OCI-LY7 (cell line): Measurements from ENCODE around the gene NPR3. TPM values are rescaled to one million over a fixed set of nuclear protein-coding genes. Genes with fewer than 3 reads are reported as not detected.

ENCODE experiments used
- BruUV-seq: library from RNA; stranded (reverse); fragments of 400-500 nt; replicated peaks from 2 replicates; lab custom pipeline; 2021; lab: Mats Ljungman, UMichigan
- CTCF ChIA-PET: fragments of 300-600 bp; sonication (Branson Sonifier 250); formaldehyde crosslinking; loops from one replicate; lab custom pipeline; 2022; ENCODE audit warnings: antibody characterized with exemption; ENCODE audit not compliant: unreplicated experiment; lab: Charles Lee
- POLR2A ChIA-PET: fragments of 300-600 bp; sonication (Branson Sonifier 250); formaldehyde crosslinking; loops from one replicate; lab custom pipeline; 2022; ENCODE audit warnings: antibody characterized with exemption; lab: Charles Lee
- DNase-seq: peaks from one replicate; pipeline ENCODE4 v3.0.0-alpha.2; 2015; ENCODE audit warnings: low spot score
- H2AFZ ChIP-seq: fragments of 200-600 bp; sonication (generic), shearing (Covaris generic); 2 replicates; pipeline ENCODE4 v1.6.1; 2014; ENCODE audit warnings: mild to moderate bottlenecking, antibody characterized with exemption, low read length, moderate library complexity
- H3K27ac ChIP-seq: fragments of 200-600 bp; sonication (generic); 2 replicates; pipeline ENCODE4 v1.5.1; 2014; ENCODE audit warnings: mixed run types, low read depth, mild to moderate bottlenecking, moderate library complexity, low read length, inconsistent platforms; ENCODE audit not compliant: poor library complexity, severe bottlenecking
- H3K36me3 ChIP-seq: fragments of 200-600 bp; sonication (generic); 2 replicates; pipeline ENCODE4 v1.6.1; 2014; ENCODE audit warnings: mild to moderate bottlenecking, antibody characterized with exemption, low read length, moderate library complexity, mixed read lengths; ENCODE audit not compliant: insufficient read depth
- H3K4me1 ChIP-seq: fragments of 200-600 bp; sonication (generic); 2 replicates; pipeline ENCODE4 v1.5.1; 2014; ENCODE audit warnings: mild to moderate bottlenecking, low read length; ENCODE audit not compliant: insufficient read depth, poor library complexity, severe bottlenecking
- H3K4me2 ChIP-seq: fragments of 200-600 bp; sonication (generic); 2 replicates; pipeline ENCODE4 v1.6.1; 2014; ENCODE audit warnings: mild to moderate bottlenecking, low read length
- H3K4me3 ChIP-seq: fragments of 200-600 bp; sonication (generic); 2 replicates; pipeline ENCODE4 v1.5.1; 2014; ENCODE audit warnings: mild to moderate bottlenecking, low read depth, low read length; ENCODE audit not compliant: poor library complexity, severe bottlenecking
- H3K79me2 ChIP-seq: fragments of 200-600 bp; sonication (generic); 2 replicates; pipeline ENCODE4 v1.6.1; 2016; ENCODE audit warnings: low read depth, mild to moderate bottlenecking, low read length, moderate library complexity, mixed read lengths; ENCODE audit not compliant: insufficient read depth
- H3K9me2 ChIP-seq: fragments of 200-600 bp; sonication (generic); 2 replicates; pipeline ENCODE4 v1.6.1; 2016; ENCODE audit warnings: mild to moderate bottlenecking, low read length, mixed read lengths; ENCODE audit not compliant: insufficient read depth
- H3K9me3 ChIP-seq: fragments of 200-600 bp; sonication (generic); 2 replicates; pipeline ENCODE4 v1.6.1; 2014; ENCODE audit warnings: mild to moderate bottlenecking, mixed run types, low read length, mixed read lengths
- H4K20me1 ChIP-seq: fragments of 200-600 bp; sonication (generic); 2 replicates; pipeline ENCODE4 v1.6.1; 2014; ENCODE audit warnings: mild to moderate bottlenecking, antibody characterized with exemption, low read length, moderate library complexity, mixed read lengths; ENCODE audit not compliant: insufficient read depth
- CTCF ChIP-seq: fragments of 200-600 bp; sonication (generic); conservative IDR thresholded peaks from 2 replicates; pipeline ENCODE4 v1.5.1; 2014; ENCODE audit warnings: mild to moderate bottlenecking, antibody characterized with exemption, low read length, moderate library complexity, mixed read lengths
- EZH2phosphoT487 ChIP-seq: fragments of 200-600 bp; sonication (generic); IDR thresholded peaks from 2 replicates; pipeline ENCODE4 v1.6.1; 2018; ENCODE audit warnings: low read depth, borderline replicate concordance, mild to moderate bottlenecking, mixed run types, antibody characterized with exemption, low read length, moderate library complexity, mixed read lengths
- intact Hi-C: fragments of 100-400 bp; cut with micrococcal nuclease; formaldehyde crosslinking; loops from one replicate; pipeline ENCODE4 v1.10.0; 2022; ENCODE audit not compliant: unreplicated experiment
- total RNA-seq, 2 experiments: library from RNA; depleted of rRNA in 1 of 2; stranded (reverse); fragments of >200 nt in 1 of 2; shearing (Covaris generic) in 1 of 2; gene quantifications; 2 replicates each; pipeline ENCODE4 v1.2.3, GENCODE V29; 2014 to 2022

NPR3 gene
- total RNA-seq, 2 experiments from 2014 or later, result not detected

DNA sequence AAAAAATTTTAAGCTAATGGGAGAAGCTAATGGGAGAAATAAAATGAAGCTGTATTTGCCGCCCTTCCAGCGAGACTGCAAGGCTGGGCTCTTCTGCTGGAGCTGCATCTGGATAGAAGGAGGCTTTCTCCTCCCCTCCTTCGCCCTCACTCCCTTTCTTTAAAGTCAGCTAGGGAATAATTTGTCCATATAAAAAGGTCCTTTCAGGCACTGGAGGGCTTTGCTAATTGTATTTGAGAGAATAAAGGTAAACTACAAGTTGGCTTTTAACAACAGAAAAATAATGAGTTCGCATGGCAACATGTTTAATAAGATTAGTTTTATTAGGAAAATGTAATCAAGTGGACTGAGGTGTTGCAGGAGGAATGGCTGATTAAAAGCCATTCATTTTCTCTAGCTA, 41.3 kb downstream of the NPR3 start:
- H4K20me1 ChIP-seq, result no peaks in the 10 kb centered on the region
- no peaks in the 10 kb centered on the region for H3K79me2 ChIP-seq
- no peak overlapping the region for H3K4me2 ChIP-seq
- no TSS peak for BruUV-seq
- no peak overlapping the region for H3K4me3 ChIP-seq
- H3K9me2 ChIP-seq, result no peaks in the 10 kb centered on the region
- no peak overlapping the region for H2AFZ ChIP-seq
- no peaks in the 10 kb centered on the region for H3K36me3 ChIP-seq
- DNase-seq, result no peak
- TF ChIP-seq CTCF (no peak), EZH2phosphoT487 (no peak)
- H3K9me3 ChIP-seq, result no peaks in the 10 kb centered on the region
- intact Hi-C loops, result no loop called here
- H3K4me1 ChIP-seq, result no peaks in the 10 kb centered on the region
- CTCF ChIA-PET, result no interaction called here
- POLR2A ChIA-PET, result no interaction called here
- H3K27ac ChIP-seq, result no peak overlapping the region

- no peak overlapping the region for H3K27ac ChIP-seq
- no TSS peak for BruUV-seq
- no peaks in the 10 kb centered on the region for H3K9me2 ChIP-seq
- intact Hi-C loops, result no loop called here
- no peaks in the 10 kb centered on the region for H4K20me1 ChIP-seq
- H3K4me2 ChIP-seq, result no peak overlapping the region
- POLR2A ChIA-PET, result interaction anchor here (0.6 to 0.7 kb wide), 2 partner anchors 187 to 1997 kb away, joined by 4 read pairs; no protein-coding TSS in a partner anchor
- H3K4me1 ChIP-seq, result no peaks in the 10 kb centered on the region
- no peak overlapping the region for H3K4me3 ChIP-seq
- H2AFZ ChIP-seq, result no peak overlapping the region
- H3K79me2 ChIP-seq, result no peaks in the 10 kb centered on the region
- TF ChIP-seq EZH2phosphoT487 (no peak), CTCF (no peak)
- no peak for DNase-seq
- CTCF ChIA-PET, result no interaction called here
- no peaks in the 10 kb centered on the region for H3K9me3 ChIP-seq
- no peaks in the 10 kb centered on the region for H3K36me3 ChIP-seq
Observed at GRCh38 chr5:32753051-32753450, 41.9 kb downstream of the NPR3 start.

DNA sequence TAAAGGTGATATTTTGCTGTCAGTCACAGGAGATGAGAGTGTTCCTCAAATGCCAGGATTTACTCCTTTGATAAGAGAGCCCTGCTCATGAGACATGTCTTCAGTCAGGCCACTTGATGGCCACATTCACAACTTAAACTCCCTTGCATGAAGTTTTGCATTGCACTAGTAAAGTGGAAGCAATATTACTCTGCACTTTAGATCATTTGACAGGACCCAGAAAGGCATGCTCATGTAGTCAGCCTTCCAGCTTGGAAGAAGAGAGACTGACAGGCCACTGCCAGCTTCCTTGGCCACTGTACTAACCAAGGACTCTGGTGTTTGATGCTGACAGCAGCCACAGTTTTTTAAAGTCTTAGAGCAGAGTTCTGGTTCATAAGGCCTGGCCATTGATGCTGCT, 42.6 kb downstream of the NPR3 start:
- no peak overlapping the region for H2AFZ ChIP-seq
- no peaks in the 10 kb centered on the region for H3K9me3 ChIP-seq
- no peak for DNase-seq
- H4K20me1 ChIP-seq, result no peaks in the 10 kb centered on the region
- H3K4me1 ChIP-seq, result no peaks in the 10 kb centered on the region
- CTCF ChIA-PET, result no interaction called here
- POLR2A ChIA-PET, result interaction anchor here (0.7 kb wide), 1 partner anchor 1998 kb away, joined by 4 read pairs; no protein-coding TSS in a partner anchor
- no peak overlapping the region for H3K4me3 ChIP-seq
- H3K9me2 ChIP-seq, result no peaks in the 10 kb centered on the region
- no peaks in the 10 kb centered on the region for H3K36me3 ChIP-seq
- TF ChIP-seq CTCF, result no peak
- no peak for TF ChIP-seq EZH2phosphoT487
- no TSS peak for BruUV-seq
- H3K4me2 ChIP-seq, result no peak overlapping the region
- H3K27ac ChIP-seq, result no peak overlapping the region
- H3K79me2 ChIP-seq, result no peaks in the 10 kb centered on the region
- intact Hi-C loops, result no loop called here
